CD14-positive monocyte (primary cell): ENCODE results near the gene SMARCA4. TPM values are rescaled to one million over a fixed set of nuclear protein-coding genes. Genes with fewer than 3 reads are reported as not detected.

Source experiments
- DNase-seq, 3 donors: peaks; one replicate each; pipeline ENCODE4 v3.0.0-alpha.2; 2011 to 2022
- H2AFZ ChIP-seq: 2 replicates; pipeline ENCODE4 v1.6.0; 2012; ENCODE audit warnings: mild to moderate bottlenecking, low read depth, low read length, inconsistent platforms; ENCODE audit not compliant: insufficient read depth, poor library complexity, severe bottlenecking
- H3K27ac ChIP-seq, 2 donors: 1 replicate in 1 of 2; 2 replicates in 1 of 2; pipeline ENCODE4 v1.5.1; 2012 to 2013; ENCODE audit warnings: low read length in 2 of 2, control low read depth in 1 of 2, inconsistent platforms in 1 of 2, low read depth in 1 of 2, mild to moderate bottlenecking in 1 of 2
- H3K27me3 ChIP-seq, 2 donors: one replicate each; pipeline versions ENCODE4 v1.6.0 to v1.6.1; 2011 to 2013; ENCODE audit warnings: low read length in 2 of 2; ENCODE audit not compliant: control insufficient read depth in 2 of 2, insufficient read depth in 2 of 2
- H3K36me3 ChIP-seq, 2 donors: replicated peaks in 1 of 2; 1 replicate in 1 of 2; 2 replicates in 1 of 2; pipeline versions ENCODE4 v1.5.1 to v1.6.1; 2012 to 2013; ENCODE audit warnings: low read length in 2 of 2, control low read depth in 1 of 2, inconsistent platforms in 1 of 2, mild to moderate bottlenecking in 1 of 2; ENCODE audit not compliant: insufficient read depth in 2 of 2, control insufficient read depth in 1 of 2
- H3K4me1 ChIP-seq, 2 donors: 1 replicate in 1 of 2; 2 replicates in 1 of 2; pipeline versions ENCODE4 v1.5.1 to v1.6.1; 2012 to 2013; ENCODE audit warnings: low read length in 2 of 2, control low read depth in 1 of 2, inconsistent platforms in 1 of 2, mild to moderate bottlenecking in 1 of 2, moderate library complexity in 1 of 2; ENCODE audit not compliant: insufficient read depth in 2 of 2, control insufficient read depth in 1 of 2
- H3K4me2 ChIP-seq: replicated peaks from 2 replicates; pipeline ENCODE3; 2012; ENCODE audit warnings: low read length, moderate library complexity, mild to moderate bottlenecking; ENCODE audit not compliant: poor library complexity, severe bottlenecking; ENCODE audit errors: extremely low read depth
- H3K4me3 ChIP-seq, 3 experiments: fragments of 200-600 bp in 1 of 3; sonication (generic) in 1 of 3; replicated peaks in 1 of 3; 1 replicate in 2 of 3; 2 replicates in 1 of 3; pipeline ENCODE4 v1.5.1; 2011 to 2013; ENCODE audit warnings: low read length in 3 of 3, mild to moderate bottlenecking in 3 of 3, control low read depth in 2 of 3, low read depth in 2 of 3, inconsistent platforms in 1 of 3, moderate library complexity in 1 of 3
- H3K79me2 ChIP-seq: 2 replicates; pipeline ENCODE4 v1.6.0; 2012; ENCODE audit warnings: mild to moderate bottlenecking, control low read depth, inconsistent platforms, low read length, moderate library complexity; ENCODE audit not compliant: insufficient read depth
- H3K9ac ChIP-seq: 2 replicates; pipeline ENCODE4 v1.6.0; 2017; ENCODE audit warnings: low read length, mild to moderate bottlenecking; ENCODE audit not compliant: insufficient read depth, poor library complexity, severe bottlenecking
- H3K9me3 ChIP-seq, 2 donors: replicated peaks in 1 of 2; 1 replicate in 1 of 2; 2 replicates in 1 of 2; pipeline versions ENCODE4 v1.5.1 to v1.6.1; 2012 to 2013; ENCODE audit warnings: low read length in 2 of 2, control low read depth in 1 of 2; ENCODE audit not compliant: control insufficient read depth in 1 of 2, insufficient read depth in 1 of 2
- H4K20me1 ChIP-seq: 2 replicates; pipeline ENCODE4 v1.6.0; 2012; ENCODE audit warnings: mild to moderate bottlenecking, low read length, control low read depth, moderate library complexity; ENCODE audit not compliant: insufficient read depth
- H3K27ac Mint-ChIP-seq, 7 donors: one replicate each; pipeline ENCODE4 v1.8.0; 2020; ENCODE audit warnings: mild to moderate bottlenecking in 7 of 7, mixed read lengths in 7 of 7, moderate library complexity in 6 of 7, inconsistent platforms in 2 of 7
- H3K27me3 Mint-ChIP-seq, 3 donors: one replicate each; pipeline ENCODE4 v1.8.0; 2021 to 2022; ENCODE audit warnings: low read depth in 3 of 3, mild to moderate bottlenecking in 3 of 3, mixed read lengths in 3 of 3, moderate library complexity in 3 of 3, inconsistent platforms in 1 of 3
- H3K36me3 Mint-ChIP-seq, 2 donors: one replicate each; pipeline ENCODE4 v1.8.0; 2020; ENCODE audit warnings: mixed read lengths in 2 of 2, inconsistent platforms in 1 of 2, mild to moderate bottlenecking in 1 of 2
- H3K4me1 Mint-ChIP-seq: one replicate; pipeline ENCODE4 v1.8.0; 2020; ENCODE audit warnings: mild to moderate bottlenecking, mixed read lengths
- H3K4me3 Mint-ChIP-seq, 2 donors: one replicate each; pipeline ENCODE4 v1.8.0; 2020; ENCODE audit warnings: mild to moderate bottlenecking in 2 of 2, mixed read lengths in 2 of 2, moderate library complexity in 1 of 2
- H3K9me3 Mint-ChIP-seq, 7 donors: one replicate each; pipeline ENCODE4 v1.8.0; 2020 to 2022; ENCODE audit warnings: mixed read lengths in 7 of 7, mild to moderate bottlenecking in 6 of 7, moderate library complexity in 6 of 7, inconsistent platforms in 2 of 7
- CTCF ChIP-seq: fragments of 200-600 bp; IDR thresholded peaks from one replicate; pipeline ENCODE4 v1.8.0; 2022; ENCODE audit warnings: antibody characterized with exemption, mild to moderate bottlenecking
- WGBS: methylation state at CpG from one replicate; pipeline ENCODE4 v1.1.5; 2013; ENCODE audit warnings: missing lambda C conversion rate; ENCODE audit not compliant: insufficient coverage; 5-methylcytosine and 5-hydroxymethylcytosine counted together
- intact Hi-C, 2 donors: fragments of 100-400 bp; cut with micrococcal nuclease; formaldehyde crosslinking; loops; one replicate each; pipeline versions ENCODE4 v1.15.0 to v1.15.1; 2023
- polyA plus RNA-seq, 3 donors: library from polyadenylated mRNA; depleted of rRNA in 1 of 3; unstranded in 2 of 3; stranded (reverse) in 1 of 3; fragments of 300-500 nt in 2 of 3; fragments of >200 nt in 1 of 3; fragmentation: Illumina TruSeq in 2 of 3; gene quantifications; 1 replicate in 2 of 3; 2 replicates in 1 of 3; pipeline ENCODE4 v1.2.3, GENCODE V29; 2012 to 2021
- small RNA-seq: library from RNA; depleted of rRNA; stranded (forward); fragments of <200 nt; gene quantifications from one replicate; pipeline ENCODE3, GENCODE V24; 2012; ENCODE audit warnings: low read depth; ENCODE audit not compliant: insufficient read length

SMARCA4 gene
- polyA plus RNA-seq, 3 donors: 5.1 to 53.3 (median 7.0) TPM

- no peak overlapping the region for H3K4me3 ChIP-seq
- no peaks in the 10 kb centered on the region for H3K27me3 ChIP-seq
- no peak overlapping the region for H3K27ac ChIP-seq
- intact Hi-C loops: no loop called here
- H3K79me2 ChIP-seq: no peaks in the 10 kb centered on the region
- Mint-ChIP-seq H3K27me3 (no peaks in the 10 kb centered on the region), H3K4me3 (no peak overlapping the region), H3K36me3 (peaks cover 74 to 100% of the 10 kb centered on the region in 2 donors), H3K9me3 (peaks cover 0 to 3% (median 0%) of the 10 kb centered on the region in 7 donors), H3K4me1 (no peaks in the 10 kb centered on the region), H3K27ac (no peak overlapping the region)
- no peak overlapping the region for H2AFZ ChIP-seq
- no peaks in the 10 kb centered on the region for H3K9me3 ChIP-seq
- no peak overlapping the region for H3K9ac ChIP-seq
- no peak for TF ChIP-seq CTCF
- no peak for DNase-seq
- no peaks in the 10 kb centered on the region for H4K20me1 ChIP-seq
- no peaks in the 10 kb centered on the region for H3K4me1 ChIP-seq
- H3K36me3 ChIP-seq: peaks cover 71 to 96% of the 10 kb centered on the region in 2 donors
- WGBS: 100% methylated on average over 3 of the region's 8 CpGs
- no peak overlapping the region for H3K4me2 ChIP-seq
Measured at GRCh38 chr19:11111771-11112144, 150.9 kb downstream of the SMARCA4 start.

Small RNAs within 50 kb of the gene (small RNA-seq; reads per million reads assigned to genes)
- gene RF02271 (not detected), gene RN7SL192P (1.9 reads per million)

Other genes starting within 250 kb of the SMARCA4 start
- 100 to 1,000 TPM in 1 of 3 donors, 10 to 100 TPM in 2; 53.0 to 186 (median 69.5) TPM for gene DNM2, start 243.0 kb upstream of the SMARCA4 start, polyA plus RNA-seq
- gene TMED1, start 124.8 kb upstream of the SMARCA4 start, polyA plus RNA-seq: 10 to 100 TPM; 23.2 to 56.7 (median 51.3) TPM
- 100 to 1,000 TPM; 134 to 174 (median 149) TPM for gene C19orf38, start 112.6 kb upstream of the SMARCA4 start, polyA plus RNA-seq
- gene CARM1, start 89.5 kb upstream of the SMARCA4 start, polyA plus RNA-seq: 10 to 100 TPM in 1 of 3 donors, under 1 TPM in 2; 0.17 to 26.3 (median 0.29) TPM
- gene YIPF2, start 32.4 kb upstream of the SMARCA4 start, polyA plus RNA-seq: 10 to 100 TPM; 12.3 to 25.2 (median 15.5) TPM
- gene TIMM29, start 32.2 kb upstream of the SMARCA4 start, polyA plus RNA-seq: 10 to 100 TPM in 2 of 3 donors, 1 to 10 TPM in 1; 5.2 to 18.7 (median 14.1) TPM
- gene LDLR, start 128.4 kb downstream of the SMARCA4 start, polyA plus RNA-seq: 10 to 100 TPM; 14.3 to 21.2 (median 19.8) TPM
- gene SPC24, start 194.8 kb downstream of the SMARCA4 start, polyA plus RNA-seq: under 1 TPM in 1 of 3 donors, not detected in 2; 0.27 TPM
- 1 to 10 TPM in 1 of 3 donors, under 1 TPM in 2; 0.40 to 1.3 (median 0.64) TPM for gene KANK2, start 236.5 kb downstream of the SMARCA4 start, polyA plus RNA-seq